Ishikawa (cell line): ENCODE results near the gene ADTRP.

Experiments used
- CEBPB ChIP-seq: IDR thresholded peaks from 2 replicates; pipeline ENCODE4 v1.6.1; 2012
- CREB1 ChIP-seq: IDR thresholded peaks from 2 replicates; pipeline ENCODE4 v1.6.1; 2012; ENCODE audit warnings: low read depth
- EGR1 ChIP-seq: IDR thresholded peaks from 2 replicates; pipeline ENCODE4 v1.6.1; 2012
- MAX ChIP-seq: IDR thresholded peaks from 2 replicates; pipeline ENCODE4 v1.6.1; 2012
- RAD21 ChIP-seq: IDR thresholded peaks from 2 replicates; pipeline ENCODE4 v1.6.1; 2012; ENCODE audit warnings: low read depth
- REST ChIP-seq: IDR thresholded peaks from 2 replicates; pipeline ENCODE4 v1.6.1; 2012; ENCODE audit warnings: low read depth, mild to moderate bottlenecking
- TAF1 ChIP-seq: IDR thresholded peaks from 2 replicates; pipeline ENCODE4 v1.6.1; 2012; ENCODE audit warnings: low read depth, mild to moderate bottlenecking
- TEAD4 ChIP-seq: IDR thresholded peaks from 2 replicates; pipeline ENCODE4 v1.6.1; 2012
- USF1 ChIP-seq: IDR thresholded peaks from 2 replicates; pipeline ENCODE4 v1.6.1; 2012
- YY1 ChIP-seq: IDR thresholded peaks from 2 replicates; pipeline ENCODE4 v1.6.1; 2012; ENCODE audit warnings: low read depth
- ZBTB7A ChIP-seq: IDR thresholded peaks from 2 replicates; pipeline ENCODE4 v1.6.1; 2012; ENCODE audit warnings: low read depth

- TF ChIP-seq MAX (no peak), EGR1 (no peak), CEBPB (no peak), TAF1 (no peak), RAD21 (no peak), ZBTB7A (no peak), CREB1 (no peak), YY1 (no peak), REST (no peak), TEAD4 (no peak), USF1 (no peak)
Observed at GRCh38 chr6:11730641-11731040, 48.0 kb downstream of the ADTRP start.
